22Rv1 (cell line): ENCODE measurements around the gene TBCK.

ENCODE experiments used
- ZFX ChIP-seq: fragments of 450-650 bp; IDR thresholded peaks from 2 replicates; pipeline ENCODE4 v1.6.1; 2017; ENCODE audit warnings: antibody characterized with exemption, borderline replicate concordance
- TF ChIP-seq, protein P1 (sequence below): fragments of 450-650 bp; IDR thresholded peaks from 2 replicates; pipeline ENCODE4 v1.5.1; 2017; ENCODE audit warnings: mild to moderate bottlenecking

- TF ChIP-seq, protein P1, sequence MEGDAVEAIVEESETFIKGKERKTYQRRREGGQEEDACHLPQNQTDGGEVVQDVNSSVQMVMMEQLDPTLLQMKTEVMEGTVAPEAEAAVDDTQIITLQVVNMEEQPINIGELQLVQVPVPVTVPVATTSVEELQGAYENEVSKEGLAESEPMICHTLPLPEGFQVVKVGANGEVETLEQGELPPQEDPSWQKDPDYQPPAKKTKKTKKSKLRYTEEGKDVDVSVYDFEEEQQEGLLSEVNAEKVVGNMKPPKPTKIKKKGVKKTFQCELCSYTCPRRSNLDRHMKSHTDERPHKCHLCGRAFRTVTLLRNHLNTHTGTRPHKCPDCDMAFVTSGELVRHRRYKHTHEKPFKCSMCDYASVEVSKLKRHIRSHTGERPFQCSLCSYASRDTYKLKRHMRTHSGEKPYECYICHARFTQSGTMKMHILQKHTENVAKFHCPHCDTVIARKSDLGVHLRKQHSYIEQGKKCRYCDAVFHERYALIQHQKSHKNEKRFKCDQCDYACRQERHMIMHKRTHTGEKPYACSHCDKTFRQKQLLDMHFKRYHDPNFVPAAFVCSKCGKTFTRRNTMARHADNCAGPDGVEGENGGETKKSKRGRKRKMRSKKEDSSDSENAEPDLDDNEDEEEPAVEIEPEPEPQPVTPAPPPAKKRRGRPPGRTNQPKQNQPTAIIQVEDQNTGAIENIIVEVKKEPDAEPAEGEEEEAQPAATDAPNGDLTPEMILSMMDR = no peak
- TF ChIP-seq ZFX = no peak
Observed at GRCh38 chr4:106033469-106033868, 282.5 kb downstream of the TBCK start.
